Mammary epithelial cell (primary cell): ENCODE data around the gene PTCD2.

ENCODE experiments used
- CTCF ChIP-seq, 2 donors: IDR thresholded peaks in 1 of 2; conservative IDR thresholded peaks in 1 of 2; 2 replicates each; pipeline ENCODE4 v1.5.1; 2011 to 2012; ENCODE audit warnings: inconsistent platforms in 2 of 2, low read length in 2 of 2, mild to moderate bottlenecking in 2 of 2, control low read depth in 1 of 2, low read depth in 1 of 2; ENCODE audit not compliant: insufficient read depth in 1 of 2; ENCODE audit errors: extremely low read depth in 1 of 2
- EZH2 ChIP-seq: IDR thresholded peaks from 2 replicates; pipeline ENCODE4 v1.6.1; 2012; ENCODE audit warnings: low read length, inconsistent platforms, borderline replicate concordance

GRCh38 chr5:72326306-72326649, 6.1 kb downstream of the PTCD2 start:
- TF ChIP-seq EZH2 (no peak), CTCF (conservative IDR thresholded peaks at IDR 0.05 in 1 of 2, IDR thresholded peaks at IDR 0.05 in 1 of 2; ENCODE audit: extremely low read depth in 1 of 2, insufficient read depth in 1 of 2, low read depth in 1 of 2, low read length in 2 of 2) (no peak)
